ENCODE measurements around the gene HID1.
"Not testable (repeated sequence)": the region's sequence is repeated elsewhere in the genome, so short reads cannot be mapped to it uniquely, and the experiment has no call there.

The HID1 gene

GRCh38 chr17:74917430-74917829, 55.1 kb downstream of the HID1 start:
- DNase-seq (ENCODE audit: low spot score): no peak
- no peak for TF ChIP-seq CTCF (IDR thresholded peaks at IDR 0.05; ENCODE audit: extremely low read depth, missing control alignments)

- TF ChIP-seq CTCF (IDR thresholded peaks at IDR 0.05; ENCODE audit: extremely low read depth, missing control alignments): no peak
- no peak for DNase-seq (ENCODE audit: low spot score)
Measured at GRCh38 chr17:74916851-74917199, 55.7 kb downstream of the HID1 start.

DNA sequence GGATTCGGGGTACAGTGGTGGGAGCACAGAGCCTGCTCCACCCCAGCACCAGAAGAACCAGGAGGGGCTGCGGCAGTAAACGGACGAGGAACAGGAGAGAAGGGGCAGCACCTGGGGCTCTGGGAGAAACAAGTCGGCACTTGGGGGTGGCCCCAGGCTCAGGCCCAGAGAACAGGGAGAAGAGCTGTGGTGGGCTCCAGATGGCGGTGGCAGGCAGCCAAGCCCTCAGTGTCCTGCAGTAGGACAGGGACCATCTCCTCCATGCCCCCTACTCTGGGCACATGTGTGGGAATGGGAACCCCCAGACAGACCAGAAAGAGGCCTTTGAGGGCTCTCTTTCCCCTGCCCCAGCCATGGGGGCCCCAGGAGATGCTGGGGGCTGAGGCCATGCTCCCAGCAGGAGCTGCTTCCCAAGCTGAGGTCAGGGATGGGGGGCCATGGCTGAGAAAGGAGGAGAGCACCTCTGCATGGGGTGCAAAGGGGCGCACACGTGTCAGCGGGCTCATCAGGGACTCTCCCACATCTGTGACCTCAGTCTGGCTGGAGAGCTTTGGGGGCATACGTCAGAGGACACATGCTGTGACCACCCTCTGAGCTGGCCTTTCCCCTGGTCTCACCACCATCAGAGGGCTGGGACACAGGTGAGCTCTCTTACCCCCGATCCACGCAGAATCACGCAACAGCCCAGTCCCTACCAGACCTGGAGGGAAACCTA, 56.3 kb downstream of the HID1 start:
- TF ChIP-seq CTCF (IDR thresholded peaks at IDR 0.05; ENCODE audit: extremely low read depth, missing control alignments): no peak
- DNase-seq (ENCODE audit: low spot score): no peak

GRCh38 chr17:74911423-74911822, 61.1 kb downstream of the HID1 start:
- DNase-seq (ENCODE audit: low spot score): not testable (repeated sequence)

DNA sequence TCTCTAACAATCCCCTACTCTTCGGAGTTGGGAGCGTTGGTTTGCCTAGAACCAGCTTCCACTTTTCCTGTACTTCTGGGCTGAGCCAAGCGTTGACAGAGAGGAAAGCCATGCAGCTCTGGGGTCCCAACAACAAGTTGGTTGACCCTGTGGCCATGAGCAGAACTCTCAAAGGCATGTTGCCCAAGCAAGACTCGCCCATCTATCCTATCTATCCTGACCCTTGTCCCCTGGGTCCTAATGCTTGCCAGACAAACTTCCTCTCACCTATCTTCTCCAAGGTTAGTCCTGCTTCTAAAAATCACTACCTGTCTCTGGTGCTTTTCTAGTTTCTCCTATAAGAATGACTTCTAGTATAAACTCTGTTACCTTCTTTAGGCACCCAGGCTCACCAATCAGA, 63.5 kb downstream of the HID1 start:
- not testable (repeated sequence) for DNase-seq (ENCODE audit: low spot score)

DNA sequence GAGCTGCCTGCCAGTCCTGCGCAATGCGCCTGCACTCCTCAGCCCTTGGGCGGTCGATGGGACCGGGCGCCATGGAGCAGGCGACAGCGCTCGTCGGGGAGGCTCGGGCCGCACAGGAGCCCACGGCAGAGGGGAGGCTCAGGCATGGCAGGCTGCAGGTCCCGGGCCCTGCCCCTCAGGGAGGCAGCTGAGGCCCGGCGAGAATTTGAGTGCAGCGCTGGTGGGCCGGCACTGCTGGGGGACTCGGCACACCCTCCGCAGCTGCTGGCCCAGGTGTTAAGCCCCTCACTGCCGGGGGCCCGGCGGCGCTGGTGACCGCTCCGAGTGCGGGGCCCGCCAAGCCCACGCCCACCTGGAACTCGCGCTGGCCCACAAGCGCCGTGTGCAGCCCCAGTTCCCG, 65.5 kb downstream of the HID1 start:
- DNase-seq (ENCODE audit: low spot score): no peak
- TF ChIP-seq CTCF (IDR thresholded peaks at IDR 0.05; ENCODE audit: extremely low read depth, missing control alignments): no peak

GRCh38 chr17:74906214-74906793, 66.3 kb downstream of the HID1 start:
- DNase-seq (ENCODE audit: low spot score): not testable (repeated sequence)

DNA sequence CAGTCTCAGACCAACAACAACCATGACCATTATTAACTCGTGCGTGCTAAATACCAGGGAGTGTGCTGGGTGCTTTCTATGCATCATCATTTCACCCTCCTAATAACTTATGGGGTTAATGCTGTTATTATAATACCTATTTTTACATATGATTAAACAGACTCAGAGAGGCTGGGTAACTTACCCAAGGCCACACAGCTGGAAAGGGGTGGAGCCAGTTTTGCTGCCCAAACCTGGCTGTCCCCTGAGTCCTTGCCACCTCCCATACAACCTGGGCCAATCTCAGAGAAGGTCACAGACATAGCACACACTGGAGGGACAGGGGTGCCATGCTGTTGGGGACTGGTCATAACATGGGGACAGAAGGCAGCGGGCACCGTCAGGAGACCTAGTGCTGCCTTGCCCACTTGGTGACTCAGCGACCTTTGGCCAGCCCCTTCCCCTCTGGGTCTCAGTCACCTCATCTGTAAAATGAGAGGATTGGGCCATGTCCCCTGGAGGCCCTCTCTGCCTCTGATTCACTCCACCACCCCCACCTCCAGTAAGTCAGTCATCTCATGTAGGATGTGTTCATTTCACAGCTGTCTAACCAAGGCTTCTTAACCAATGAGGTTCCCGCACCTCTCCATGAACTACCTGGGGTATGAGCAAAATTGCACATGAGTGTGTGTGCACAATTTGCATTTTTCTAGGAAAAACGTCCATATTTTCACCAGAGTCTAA, 67.7 kb downstream of the HID1 start:
- no peak for DNase-seq (ENCODE audit: low spot score)
- TF ChIP-seq CTCF (IDR thresholded peaks at IDR 0.05; ENCODE audit: extremely low read depth, missing control alignments): no peak

DNA sequence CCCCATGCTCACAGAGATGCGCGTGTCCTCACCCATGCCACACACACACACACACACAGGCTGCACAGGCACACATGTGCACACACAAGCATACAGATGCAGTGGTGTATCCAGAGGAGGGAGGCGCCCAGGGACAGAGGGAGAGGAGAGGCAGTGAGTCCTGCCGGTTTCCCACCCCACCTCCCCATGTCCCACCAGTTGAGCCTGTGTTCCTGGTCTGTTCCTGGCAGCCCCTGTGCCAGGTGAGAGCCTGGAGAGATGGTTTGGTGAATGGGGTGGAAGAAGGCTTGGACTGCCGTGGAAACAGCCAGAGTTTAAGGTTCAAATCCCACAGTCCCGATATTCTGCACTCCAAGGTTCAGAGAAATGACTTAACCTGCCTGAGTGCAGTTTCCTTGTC, 68.9 kb downstream of the HID1 start:
- no peak for DNase-seq (ENCODE audit: low spot score)
- no peak for TF ChIP-seq CTCF (IDR thresholded peaks at IDR 0.05; ENCODE audit: extremely low read depth, missing control alignments)
